NCI-H446 (cell line): Measurements from ENCODE around the gene METTL18.
"Not testable (repeated sequence)": the region's sequence is repeated elsewhere in the genome, so short reads cannot be mapped to it uniquely, and the experiment has no call there.

Experiments used
- DNase-seq, 2 experiments: peaks; one replicate each; lab custom pipeline; 2025; lab: John Stamatoyannopoulos, UW

The METTL18 gene

DNA sequence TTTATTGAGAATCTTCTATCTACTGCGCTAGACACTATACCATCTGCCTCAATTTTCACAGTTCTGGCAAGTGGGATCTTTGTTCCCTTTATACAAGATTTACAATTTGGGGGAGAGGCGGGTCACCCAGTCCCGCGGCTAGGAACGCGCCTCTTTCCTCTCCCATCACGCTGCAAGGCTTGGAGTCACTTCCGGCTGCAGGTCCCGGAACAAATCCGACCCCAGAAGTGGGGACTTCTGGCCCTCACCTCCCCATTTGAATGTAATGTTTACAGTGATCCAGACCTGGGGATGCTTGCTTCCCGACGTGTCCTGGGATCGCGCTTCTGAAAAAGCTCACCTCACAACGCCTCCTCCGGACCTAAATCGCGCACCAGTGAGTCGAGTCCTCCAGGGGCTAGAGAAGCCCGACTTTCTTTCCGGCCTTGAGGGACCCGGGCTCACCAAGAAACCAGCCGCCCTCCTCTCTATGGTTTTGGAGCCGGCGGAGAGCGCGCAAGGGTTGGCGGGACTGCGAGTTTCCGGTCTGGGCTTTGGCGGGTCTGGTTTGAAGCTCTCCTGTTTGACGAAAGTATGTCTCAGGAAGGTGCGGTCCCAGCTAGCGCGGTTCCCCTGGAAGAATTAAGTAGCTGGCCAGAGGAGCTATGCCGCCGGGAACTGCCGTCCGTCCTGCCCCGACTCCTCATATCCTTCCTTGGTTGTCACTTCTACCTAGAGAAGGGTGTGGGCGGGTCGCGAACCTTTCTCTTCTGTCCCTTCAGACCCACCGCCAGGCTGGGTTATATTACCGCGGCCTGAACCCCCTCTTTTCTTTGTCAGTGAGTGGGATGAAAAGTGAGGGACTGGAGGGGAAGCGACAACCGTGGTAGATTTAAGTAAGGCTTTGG lies at the start of gene METTL18:
METTL18 (minus strand) TSS at position 378 of the 887 bp plus-strand sequence. CDS start 1,212 bp downstream, outside the sequence.
- DNase-seq, result peak; percentile 95 to 96

DNA sequence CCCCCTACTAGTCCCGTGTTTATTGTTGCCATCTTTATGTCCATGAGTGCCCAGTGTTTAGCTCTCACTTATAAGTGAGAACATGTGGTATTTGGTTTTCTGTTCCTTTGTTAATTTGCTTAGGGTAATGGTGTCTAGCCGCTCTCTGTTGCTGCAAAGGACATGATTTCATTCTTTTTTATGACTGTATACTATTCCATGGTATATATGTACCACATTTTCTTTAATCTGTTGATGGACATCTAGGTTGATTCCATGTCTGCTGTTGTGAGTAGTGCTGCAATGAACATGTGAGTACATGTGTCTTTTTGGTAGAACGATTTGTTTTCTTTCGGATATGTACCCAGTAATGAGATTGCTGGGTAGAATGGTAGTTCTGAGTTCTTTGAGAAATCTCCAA lies 44.2 kb upstream of the METTL18 start:
- DNase-seq, result no peak

DNA sequence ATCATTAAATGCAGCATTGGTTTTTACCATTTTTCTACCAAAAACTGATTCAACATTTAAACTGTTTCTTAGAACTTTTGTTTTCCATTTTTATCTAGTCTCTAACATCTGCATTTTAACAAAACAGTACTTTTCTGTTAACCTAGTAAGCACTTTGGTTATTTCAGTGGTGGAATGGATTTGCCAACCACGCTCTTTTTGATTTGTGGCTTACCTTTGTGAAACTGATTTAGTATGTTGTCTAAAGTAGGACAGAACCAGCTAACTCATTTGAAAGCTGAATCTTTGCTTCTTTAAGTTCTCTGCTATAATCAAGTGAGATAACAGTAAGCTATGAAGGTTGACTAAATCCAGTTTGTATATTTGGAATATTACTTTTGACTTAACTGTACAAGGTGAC lies 41.5 kb upstream of the METTL18 start:
- no peak for DNase-seq

DNA sequence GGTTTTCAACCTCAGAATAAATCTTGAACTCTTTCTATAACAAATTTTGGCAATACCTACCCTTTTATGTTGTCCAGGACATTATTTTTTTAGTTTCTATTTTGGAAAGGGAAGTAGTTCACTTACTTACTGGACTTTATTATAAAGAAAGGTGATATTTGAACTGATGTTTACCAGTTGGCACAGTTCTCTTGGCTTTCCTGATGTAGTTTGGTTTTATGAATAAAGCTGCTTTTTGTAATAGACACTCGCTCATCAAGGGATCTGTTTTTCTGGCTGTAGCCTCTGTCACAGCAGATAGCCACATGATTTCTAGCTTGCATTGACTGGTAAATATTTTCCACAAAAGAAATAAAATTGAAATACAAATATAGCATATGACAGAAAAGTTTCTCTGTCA lies 40.9 kb upstream of the METTL18 start:
- no peak for DNase-seq

DNA sequence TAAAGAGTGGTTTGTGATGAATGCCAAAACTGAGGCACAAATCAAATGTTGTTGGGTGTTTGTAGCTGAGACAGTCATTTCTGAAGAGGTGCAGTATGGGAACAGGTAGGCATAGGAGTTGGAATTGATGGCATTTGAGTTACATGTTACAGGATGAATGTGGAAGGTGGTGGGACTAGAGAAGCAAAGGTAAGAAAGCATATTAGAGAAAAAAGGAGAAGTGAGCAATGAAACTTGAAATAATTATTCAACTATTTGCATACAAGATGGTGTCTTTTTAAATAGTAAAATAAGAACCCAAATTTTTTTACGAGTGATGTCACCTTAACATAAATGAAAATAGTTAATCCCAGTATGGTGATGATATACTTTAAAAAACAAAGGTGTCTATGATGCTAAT lies 40.2 kb upstream of the METTL18 start:
- no peak for DNase-seq

DNA sequence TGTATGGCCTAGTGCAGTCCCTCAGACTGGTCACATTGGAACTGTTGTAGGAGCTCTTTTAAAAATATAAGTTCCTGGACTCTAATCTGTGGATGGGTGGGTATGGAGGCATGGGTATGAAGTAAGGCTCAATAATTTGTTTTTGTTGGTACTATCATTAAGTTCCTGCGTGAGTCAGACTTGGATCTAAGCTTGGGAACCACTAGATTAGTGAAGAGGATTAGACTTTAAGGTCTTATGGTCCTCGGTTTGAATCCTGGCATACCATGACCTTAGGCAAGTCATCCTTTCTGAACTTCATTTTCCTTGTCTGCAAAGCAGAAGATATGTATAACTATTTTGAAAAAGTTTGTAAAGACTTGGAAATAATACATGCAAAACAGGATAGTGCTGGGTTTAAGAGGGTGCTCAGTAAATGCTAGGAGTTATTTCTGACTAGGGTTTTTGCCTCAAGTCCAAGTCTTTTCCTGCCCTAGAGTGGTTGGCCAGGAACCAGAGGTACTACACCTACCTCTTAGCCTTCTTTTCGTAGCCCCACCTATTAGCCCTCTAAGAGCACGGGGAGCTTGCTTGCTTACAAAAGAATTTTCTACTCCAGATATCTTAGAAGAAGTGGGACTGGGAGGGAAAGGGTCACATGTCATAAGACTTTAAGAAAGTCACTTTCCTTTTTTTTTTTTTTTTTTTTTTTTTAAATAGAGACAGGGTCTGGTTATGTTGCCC lies 38.6 kb upstream of the METTL18 start:
- DNase-seq, result no peak

DNA sequence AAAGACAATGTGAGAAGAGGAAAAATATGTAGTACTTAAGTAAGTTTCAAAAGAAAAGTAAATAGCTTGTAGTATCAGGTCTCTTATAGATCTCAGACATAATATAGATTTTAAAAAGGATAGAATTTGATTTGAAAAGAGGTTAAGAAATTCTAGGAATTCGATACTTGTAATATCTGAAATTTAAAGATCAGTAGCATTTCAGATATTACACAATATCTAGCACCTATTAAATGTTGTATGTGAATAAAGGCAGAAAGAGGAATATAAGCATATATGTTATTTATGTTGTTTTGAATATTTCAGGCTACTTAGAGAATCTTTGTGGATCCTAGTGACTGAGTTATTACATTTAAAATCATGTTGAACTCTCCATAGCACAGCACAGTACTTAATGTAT lies 35.0 kb upstream of the METTL18 start:
- no peak for DNase-seq

DNA sequence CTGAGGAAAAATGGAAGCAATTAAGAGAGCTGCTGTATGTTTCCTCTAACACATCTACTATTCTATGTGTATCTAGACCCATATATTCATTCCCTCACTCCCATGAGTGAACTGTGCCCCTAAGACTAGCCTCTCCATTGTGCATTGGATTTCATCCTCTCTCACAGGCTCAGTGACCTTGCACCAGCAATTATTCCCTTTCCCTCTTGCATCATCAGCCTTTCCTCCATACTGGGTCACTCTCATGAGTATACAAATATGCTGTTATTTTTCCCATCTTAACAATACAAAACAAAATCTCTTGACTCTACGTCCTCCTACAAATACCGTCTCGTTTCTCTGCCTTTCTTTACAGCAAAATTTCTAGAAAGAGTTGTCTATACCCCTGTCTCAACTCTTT lies 29.4 kb upstream of the METTL18 start:
- DNase-seq, result no peak

DNA sequence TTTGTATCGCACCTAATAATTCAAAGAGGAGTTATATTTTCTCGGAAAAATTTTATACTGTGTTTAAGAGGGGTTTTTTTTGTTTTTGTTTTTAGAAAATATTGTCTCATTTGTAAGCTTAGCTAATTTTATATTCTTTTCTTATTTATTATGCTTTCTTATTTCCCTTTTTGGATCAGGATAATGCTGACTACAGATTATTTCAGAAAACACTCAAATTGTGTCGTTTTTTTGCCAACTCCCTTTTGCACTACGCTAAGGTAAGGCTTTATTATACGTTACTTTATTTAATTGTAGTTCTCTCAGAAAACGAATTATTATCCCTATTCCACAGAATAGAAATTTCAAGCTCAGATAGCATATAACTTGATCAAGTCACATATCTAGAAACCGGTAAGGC lies 26.8 kb upstream of the METTL18 start:
- no peak for DNase-seq

DNA sequence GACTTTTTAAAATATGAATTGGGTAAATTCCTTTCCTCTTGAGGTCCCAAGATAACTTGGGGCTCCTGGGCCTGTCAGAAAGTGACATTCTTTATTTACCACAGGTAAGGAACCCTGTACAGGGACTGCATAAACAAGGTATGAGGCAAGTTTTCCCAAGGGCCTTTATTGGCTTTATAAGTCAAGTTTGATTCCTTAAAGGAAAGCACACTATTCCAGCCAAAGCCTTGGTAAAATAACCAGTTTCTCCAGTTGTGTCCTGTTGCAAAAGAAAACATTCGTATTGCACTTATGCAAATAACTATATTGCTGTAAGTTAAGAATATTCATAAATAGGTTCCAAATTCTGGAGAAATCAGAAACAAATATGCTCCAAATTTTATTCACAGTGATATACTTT lies 21.9 kb upstream of the METTL18 start:
- no peak for DNase-seq

DNA sequence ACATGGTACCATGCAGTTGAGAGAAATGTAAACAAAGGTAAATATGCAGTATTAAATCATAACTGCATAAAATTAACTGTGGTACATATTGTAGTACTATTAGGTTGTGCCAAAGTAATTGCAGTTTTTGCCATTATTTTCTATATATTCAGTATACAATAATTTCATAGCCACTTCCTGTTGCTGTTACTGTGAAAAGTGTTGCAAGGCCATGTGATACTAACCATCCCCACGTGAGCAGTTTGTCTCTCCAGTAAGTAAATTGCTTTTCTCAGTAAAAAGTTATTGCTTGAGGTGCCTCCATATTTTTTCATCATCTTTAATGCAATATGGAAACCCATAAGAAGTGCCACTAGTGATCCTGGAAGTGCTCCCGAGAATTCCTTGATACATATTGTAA lies 19.6 kb upstream of the METTL18 start:
- no peak for DNase-seq

DNA sequence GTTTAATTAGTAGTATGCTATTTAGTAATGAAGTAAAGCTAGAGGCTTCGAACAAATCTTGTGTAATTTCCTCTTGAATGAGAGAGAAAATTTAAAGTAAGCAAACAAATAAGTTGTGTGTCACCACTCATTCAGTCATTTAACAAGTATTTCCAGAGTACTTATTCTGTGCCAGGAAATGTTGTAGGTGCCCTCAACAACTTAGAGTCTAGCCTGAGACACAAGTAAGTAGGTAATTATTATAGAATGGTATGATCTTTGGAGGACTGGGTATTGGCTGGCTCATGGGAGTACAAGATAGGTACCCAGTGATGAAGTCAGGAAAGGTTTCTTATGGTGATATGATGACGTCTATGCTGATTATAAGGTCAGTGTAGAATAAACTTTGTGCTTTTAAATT lies 17.4 kb upstream of the METTL18 start:
- DNase-seq, result no peak

DNA sequence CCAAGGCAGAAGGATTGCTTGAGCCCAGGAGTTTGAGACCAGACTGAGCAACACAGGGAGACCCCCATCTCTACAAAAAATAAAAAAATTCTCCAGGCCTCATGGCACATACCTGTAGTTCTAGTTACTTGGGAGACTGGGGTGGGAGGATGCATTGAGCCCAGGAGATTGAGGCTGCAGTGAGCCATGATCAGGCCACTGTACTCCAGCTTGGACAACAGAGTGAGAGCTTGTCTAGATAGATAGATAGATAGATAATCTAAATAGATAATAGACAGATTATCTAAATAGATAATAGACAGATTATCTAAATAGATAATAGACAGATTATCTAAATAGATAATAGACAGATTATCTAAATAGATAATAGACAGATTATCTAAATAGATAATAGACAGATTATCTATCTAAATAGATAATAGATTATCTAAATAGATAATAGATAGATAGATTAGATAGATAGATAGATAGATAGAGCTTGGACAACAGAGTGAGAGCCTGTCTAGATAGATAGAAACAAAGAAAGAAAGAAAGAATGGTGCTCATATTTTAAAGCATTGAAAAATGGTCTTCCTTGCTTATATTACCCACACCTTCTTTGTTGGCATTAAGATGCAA lies 16.8 kb upstream of the METTL18 start:
- not testable (repeated sequence) for DNase-seq

DNA sequence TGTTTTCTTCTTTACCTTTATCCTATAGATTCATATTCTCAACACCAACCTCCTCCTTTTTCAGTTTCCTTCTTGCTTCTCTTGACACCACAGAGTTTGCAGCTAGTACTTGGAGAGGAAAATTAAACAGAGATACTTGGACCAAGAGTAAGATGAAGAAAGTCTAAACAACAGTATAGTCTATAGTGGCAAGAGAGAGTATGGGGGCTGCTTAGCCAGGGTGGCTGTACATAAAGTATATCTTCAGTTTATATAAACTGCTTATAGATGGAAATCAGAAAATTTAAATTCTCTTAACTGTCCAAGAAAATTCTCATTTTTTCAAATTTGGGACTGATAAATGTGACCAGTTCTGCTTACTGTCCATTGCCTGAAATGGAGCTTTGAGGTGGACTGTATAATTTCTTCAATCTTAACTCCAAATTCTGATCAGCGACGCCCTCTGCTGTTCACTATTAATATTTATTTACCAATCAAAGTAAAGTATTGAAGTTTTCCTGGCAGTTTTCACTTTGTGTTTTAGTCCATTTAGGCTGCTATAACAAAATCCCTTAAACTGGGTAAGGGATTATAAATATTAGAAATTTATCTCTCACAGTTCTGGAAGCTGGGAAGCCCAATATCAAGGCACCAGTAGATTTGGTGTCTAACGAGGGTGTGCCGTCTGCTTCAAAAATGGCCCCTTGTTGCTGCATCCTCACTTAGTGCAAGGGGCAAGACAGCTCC lies 14.8 kb upstream of the METTL18 start:
- DNase-seq, result peak in 1 of 2 experiments; percentile 45

DNA sequence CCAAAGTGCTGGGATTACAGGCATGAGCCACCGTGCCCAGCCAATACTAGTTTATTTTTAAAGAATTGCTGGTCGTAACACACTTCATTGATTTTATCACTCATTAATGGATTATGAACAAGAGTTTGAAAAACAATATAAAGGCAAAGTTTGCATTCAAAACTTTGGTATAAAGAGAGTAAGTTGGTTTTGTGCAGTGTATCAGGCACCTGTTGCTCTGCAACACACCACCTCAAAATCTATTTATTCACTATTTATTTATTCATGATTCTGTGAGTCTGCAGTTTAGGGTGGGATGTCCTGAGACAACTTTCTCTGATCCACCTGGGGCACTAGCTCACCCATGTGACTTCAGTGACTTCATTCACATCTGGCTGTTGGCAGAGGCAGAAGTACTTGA lies 10.2 kb upstream of the METTL18 start:
- no peak for DNase-seq

DNA sequence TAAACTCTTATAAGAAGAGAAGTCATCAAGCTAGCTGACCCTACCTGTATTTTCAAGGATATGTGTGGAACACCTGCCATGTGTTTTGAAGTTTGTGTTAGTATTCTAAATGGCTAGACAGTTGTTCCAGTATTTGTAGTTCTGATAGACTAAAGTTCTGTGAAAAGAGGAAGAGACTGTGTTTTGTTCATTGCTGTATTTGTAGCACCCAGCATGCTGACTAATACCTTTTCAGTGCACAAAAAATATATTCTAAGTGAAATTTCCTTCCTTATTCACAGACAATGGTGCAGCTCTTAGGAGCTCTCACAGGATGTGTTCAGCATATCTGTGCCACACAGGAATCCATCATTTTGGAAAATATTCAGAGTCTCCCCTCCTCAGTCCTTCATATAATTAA lies 8.2 kb upstream of the METTL18 start:
- no peak for DNase-seq

DNA sequence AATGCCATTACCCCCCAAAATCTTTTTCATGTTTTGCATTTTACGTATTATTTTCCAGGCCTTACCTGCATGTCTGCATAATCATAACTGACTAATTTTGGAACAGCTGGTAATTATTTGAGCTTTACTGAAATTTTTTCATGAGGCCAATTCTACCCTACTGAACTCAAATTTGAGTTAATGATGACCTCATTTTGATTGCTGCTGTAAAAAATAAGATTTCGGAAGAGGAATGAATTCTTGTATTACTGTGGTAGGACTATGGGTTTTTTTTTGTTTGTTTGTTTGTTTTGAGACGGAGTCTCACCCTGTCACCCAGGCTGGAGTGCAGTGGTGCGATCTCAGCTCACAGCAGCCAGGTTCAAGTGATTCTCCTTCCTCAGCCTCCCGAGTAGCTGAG lies 2.6 kb upstream of the METTL18 start:
- no peak for DNase-seq

DNA sequence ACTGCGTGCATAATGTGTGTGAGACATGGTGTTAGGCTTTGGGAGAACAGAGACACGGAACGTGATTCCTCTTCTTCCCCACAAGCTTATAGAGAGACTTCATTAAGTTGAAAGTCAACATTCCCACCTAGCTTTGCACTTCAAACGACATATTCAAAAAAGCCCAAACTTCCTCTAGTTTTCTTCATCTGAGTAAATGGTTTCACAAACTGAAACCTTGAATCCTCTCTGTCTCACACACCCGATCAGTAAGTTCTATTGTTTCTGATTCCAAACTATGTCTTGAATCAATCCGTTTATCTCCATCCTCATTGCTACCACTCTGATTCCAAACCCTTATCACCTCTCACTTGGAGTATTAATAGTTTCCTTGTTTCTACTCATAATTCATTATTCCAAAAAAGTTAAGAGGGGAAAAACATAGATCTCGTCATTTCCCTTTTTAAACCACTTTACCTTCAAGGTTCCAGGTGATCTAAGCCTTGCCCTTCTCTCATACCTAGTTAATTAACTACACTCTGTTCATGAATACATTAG lies 1.6 kb upstream of the METTL18 start:
- DNase-seq, result no peak

DNA sequence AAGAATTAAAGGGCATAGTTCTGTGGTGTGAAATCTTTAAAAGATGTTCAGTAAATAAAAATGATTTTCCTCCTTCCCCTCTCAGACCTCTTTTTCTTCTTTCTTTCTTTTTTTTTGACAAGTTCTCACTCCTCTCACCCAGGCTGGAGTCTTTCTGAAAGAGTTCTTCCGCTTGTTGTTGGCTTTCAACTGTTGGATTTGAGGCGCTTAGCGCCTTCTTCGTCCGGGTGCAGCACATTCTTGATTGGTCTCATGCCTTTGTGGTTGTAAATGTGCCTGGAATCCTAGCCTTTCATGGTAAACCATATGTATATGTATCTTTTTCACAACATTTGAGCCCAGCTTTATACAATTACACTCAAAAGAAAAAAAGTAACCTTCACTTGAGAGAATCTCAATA lies 980 bp upstream of the METTL18 start:
- DNase-seq, result no peak

DNA sequence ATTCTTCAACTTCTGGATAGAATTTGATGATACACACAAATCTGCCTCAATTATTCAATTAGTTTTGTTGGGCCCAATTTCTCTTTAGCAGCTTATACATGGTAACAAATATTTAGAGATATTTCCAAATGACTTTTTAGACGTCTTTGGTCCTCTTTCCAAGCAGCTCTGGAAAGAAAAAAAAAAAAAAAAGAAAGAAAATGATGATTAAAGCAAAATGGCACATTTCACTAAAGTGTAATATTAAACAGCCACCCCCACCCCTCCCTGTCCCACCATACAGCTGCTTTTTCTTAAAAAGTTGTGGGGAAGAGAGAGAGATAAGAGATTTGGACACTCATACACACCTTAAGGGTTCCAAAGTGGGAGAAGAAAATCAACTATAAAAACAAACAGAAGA lies 977 bp downstream of the METTL18 start:
- DNase-seq, result no peak

DNA sequence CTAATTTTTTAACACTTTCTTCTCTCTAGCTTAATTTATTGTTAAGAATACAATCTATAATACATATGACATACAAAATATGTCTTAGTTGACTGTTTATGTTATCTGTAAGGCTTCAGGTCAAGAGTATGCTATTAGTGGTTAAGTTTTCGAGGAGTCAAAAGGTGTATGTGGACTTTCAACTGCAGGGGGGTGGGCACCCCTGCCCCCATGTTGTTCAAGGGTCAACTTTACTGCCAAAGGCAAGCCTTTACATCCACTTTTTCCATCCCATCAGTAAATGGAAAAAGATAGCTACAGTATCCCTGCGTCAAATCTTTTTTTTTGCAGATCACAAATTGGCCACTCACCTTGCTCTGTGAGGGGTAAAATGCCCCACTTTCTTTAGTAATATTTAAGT lies 6.3 kb downstream of the METTL18 start:
- DNase-seq, result no peak

DNA sequence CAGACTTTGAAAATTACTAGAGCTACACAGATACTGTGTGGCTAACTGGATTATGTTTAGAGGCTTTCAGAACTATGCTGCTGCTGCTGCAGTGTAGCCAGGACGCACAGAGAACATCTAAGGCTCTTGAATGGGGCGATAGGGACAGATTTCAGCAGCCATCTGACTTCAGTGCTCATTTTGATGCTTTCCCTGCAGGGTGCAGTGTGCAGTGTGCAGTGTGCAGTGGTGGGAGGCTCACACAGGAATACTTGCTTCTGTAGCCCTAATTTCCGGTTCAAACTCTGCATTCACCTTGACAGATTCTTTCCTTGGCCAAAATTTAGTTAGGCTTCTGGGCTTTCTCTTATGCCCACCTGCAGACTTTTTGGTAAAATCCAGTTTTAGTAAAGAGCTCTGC lies 7.7 kb downstream of the METTL18 start:
- no peak for DNase-seq
